Esophagus muscularis mucosa (tissue), 4 donors: ENCODE results near the gene B3GNT8.

ENCODE experiments used
- EP300 ChIP-seq: sonication (generic); formaldehyde crosslinking; IDR thresholded peaks from one replicate; pipeline ENCODE4 v1.6.1; 2017; ENCODE audit warnings: antibody characterized with exemption
- POLR2A ChIP-seq: fragments of 450-650 bp; IDR thresholded peaks from one replicate; pipeline ENCODE4 v1.6.1; 2017; ENCODE audit warnings: antibody characterized with exemption, moderate library complexity, mild to moderate bottlenecking, low read depth
- POLR2AphosphoS5 ChIP-seq, 2 donors: sonication (generic); formaldehyde crosslinking; IDR thresholded peaks; one replicate each; pipeline ENCODE4 v1.6.1; 2017; ENCODE audit warnings: antibody characterized with exemption in 2 of 2
- TF ChIP-seq, protein P1 (sequence below), 3 experiments: fragments of 200-600 bp in 2 of 3; fragments of 450-650 bp in 1 of 3; sonication (generic) in 2 of 3; IDR thresholded peaks; one replicate each; pipeline ENCODE4 v1.5.1; 2017 to 2019; ENCODE audit warnings: antibody characterized with exemption in 3 of 3, mild to moderate bottlenecking in 2 of 3, moderate library complexity in 1 of 3

DNA sequence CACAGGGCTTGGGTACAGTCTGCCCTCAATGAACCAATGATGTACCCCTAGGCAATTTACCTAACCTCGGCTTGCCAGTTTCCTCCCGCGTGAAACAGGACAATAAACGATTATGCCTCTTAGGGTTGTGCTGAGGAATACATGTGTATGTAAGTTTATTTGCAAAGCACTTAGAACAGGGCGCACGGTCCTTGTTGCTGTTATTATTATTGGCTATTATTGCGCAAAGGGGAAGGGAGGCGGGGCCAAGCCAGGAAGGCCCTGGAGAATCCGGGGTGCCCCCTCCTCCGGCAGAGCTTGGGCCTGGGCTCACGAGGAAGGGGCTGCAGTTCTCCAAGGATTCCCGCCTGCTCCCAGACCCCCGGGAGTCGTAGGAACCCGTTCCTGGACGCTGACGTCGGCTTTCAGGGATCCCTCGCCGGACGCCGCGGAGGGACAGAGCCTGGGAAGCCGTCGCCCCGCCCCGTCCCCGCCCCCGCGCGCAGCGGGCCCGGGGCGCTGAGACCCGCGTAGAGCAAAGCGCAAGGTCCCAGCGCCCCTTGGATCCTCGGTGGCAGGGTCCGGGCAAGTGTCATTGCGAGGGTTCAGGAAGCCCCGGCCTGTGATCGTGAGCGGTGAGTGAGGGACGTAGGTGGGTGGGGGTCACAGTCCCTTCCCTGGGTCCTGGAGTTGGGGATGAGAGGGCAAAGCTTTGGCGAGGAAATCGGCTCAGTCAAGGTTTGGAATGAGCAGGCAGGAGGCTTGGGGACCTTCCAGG is 50.8 kb downstream of the B3GNT8 start, which contains the start of gene TMEM91:
- no peak for TF ChIP-seq POLR2A
- TF ChIP-seq POLR2AphosphoS5 (IDR thresholded peaks at IDR 0.05), result peak in 1 of 2 donors; percentile 16
- TF ChIP-seq, protein P1, sequence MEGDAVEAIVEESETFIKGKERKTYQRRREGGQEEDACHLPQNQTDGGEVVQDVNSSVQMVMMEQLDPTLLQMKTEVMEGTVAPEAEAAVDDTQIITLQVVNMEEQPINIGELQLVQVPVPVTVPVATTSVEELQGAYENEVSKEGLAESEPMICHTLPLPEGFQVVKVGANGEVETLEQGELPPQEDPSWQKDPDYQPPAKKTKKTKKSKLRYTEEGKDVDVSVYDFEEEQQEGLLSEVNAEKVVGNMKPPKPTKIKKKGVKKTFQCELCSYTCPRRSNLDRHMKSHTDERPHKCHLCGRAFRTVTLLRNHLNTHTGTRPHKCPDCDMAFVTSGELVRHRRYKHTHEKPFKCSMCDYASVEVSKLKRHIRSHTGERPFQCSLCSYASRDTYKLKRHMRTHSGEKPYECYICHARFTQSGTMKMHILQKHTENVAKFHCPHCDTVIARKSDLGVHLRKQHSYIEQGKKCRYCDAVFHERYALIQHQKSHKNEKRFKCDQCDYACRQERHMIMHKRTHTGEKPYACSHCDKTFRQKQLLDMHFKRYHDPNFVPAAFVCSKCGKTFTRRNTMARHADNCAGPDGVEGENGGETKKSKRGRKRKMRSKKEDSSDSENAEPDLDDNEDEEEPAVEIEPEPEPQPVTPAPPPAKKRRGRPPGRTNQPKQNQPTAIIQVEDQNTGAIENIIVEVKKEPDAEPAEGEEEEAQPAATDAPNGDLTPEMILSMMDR (IDR thresholded peaks at IDR 0.05), result no peak
- TF ChIP-seq EP300, result no peak
